Measurements from ENCODE around the gene KCNQ2. TPM values are rescaled to one million over a fixed set of nuclear protein-coding genes. Genes with fewer than 3 reads are reported as not detected.

KCNQ2 gene
- total and polyA plus RNA-seq, 7 donors, result 0.01 to 2.8 (median 0.15) TPM; not detected in 1

GRCh38 chr20:63364801-63365585 is 107.5 kb downstream of the KCNQ2 start:
- H3K9me3 ChIP-seq, result no peaks in the 10 kb centered on the region
- ATAC-seq, result peak in 2 of 4 donors; percentile 49 to 55
- 56 to 70% (median 65%) methylated on average over 15 to 20 of the region's 20 CpGs for WGBS, 3 donors
- H3K36me3 ChIP-seq (ENCODE audit: insufficient read depth in 1 of 2, low read depth in 1 of 2), result no peaks in the 10 kb centered on the region
- H3K27ac ChIP-seq, result no peak overlapping the region
- TF ChIP-seq, protein P1, sequence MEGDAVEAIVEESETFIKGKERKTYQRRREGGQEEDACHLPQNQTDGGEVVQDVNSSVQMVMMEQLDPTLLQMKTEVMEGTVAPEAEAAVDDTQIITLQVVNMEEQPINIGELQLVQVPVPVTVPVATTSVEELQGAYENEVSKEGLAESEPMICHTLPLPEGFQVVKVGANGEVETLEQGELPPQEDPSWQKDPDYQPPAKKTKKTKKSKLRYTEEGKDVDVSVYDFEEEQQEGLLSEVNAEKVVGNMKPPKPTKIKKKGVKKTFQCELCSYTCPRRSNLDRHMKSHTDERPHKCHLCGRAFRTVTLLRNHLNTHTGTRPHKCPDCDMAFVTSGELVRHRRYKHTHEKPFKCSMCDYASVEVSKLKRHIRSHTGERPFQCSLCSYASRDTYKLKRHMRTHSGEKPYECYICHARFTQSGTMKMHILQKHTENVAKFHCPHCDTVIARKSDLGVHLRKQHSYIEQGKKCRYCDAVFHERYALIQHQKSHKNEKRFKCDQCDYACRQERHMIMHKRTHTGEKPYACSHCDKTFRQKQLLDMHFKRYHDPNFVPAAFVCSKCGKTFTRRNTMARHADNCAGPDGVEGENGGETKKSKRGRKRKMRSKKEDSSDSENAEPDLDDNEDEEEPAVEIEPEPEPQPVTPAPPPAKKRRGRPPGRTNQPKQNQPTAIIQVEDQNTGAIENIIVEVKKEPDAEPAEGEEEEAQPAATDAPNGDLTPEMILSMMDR (IDR thresholded peaks at IDR 0.05), result no peak
- DNase-seq, result no peak
- intact Hi-C loops (cut with DNase I), result no loop called here
- H3K27me3 ChIP-seq (ENCODE audit: insufficient read depth in 3 of 3, low read length in 2 of 3), result peaks cover 0 to 60% (median 23%) of the 10 kb centered on the region in 3 donors
- no peaks in the 10 kb centered on the region for H3K4me1 ChIP-seq
- no peak overlapping the region for H3K4me3 ChIP-seq

- Histone ChIP-seq H3K4me1 (no peaks in the 10 kb centered on the region), H3K4me3 (no peak overlapping the region), H3K27me3 (ENCODE audit: insufficient read depth in 3 of 3, low read length in 2 of 3) (peaks cover 0 to 64% (median 30%) of the 10 kb centered on the region in 3 donors), H3K27ac (no peak overlapping the region), H3K36me3 (ENCODE audit: insufficient read depth in 1 of 2, low read depth in 1 of 2) (no peaks in the 10 kb centered on the region), H3K9me3 (no peaks in the 10 kb centered on the region)
- WGBS, 3 donors, result 62 to 73% (median 66%) methylated on average over 19 of the region's 19 CpGs
- intact Hi-C loops (cut with DNase I), result no loop called here
- no peak for DNase-seq
- ATAC-seq, result no peak
- TF ChIP-seq, protein P1 (IDR thresholded peaks at IDR 0.05), result no peak
These were observed 108.4 kb downstream of the KCNQ2 start for GRCh38 chr20:63363981-63364561.

GRCh38 chr20:63363013-63363957 is 109.2 kb downstream of the KCNQ2 start:
- TF ChIP-seq, protein P1 (IDR thresholded peaks at IDR 0.05), result no peak

DNA sequence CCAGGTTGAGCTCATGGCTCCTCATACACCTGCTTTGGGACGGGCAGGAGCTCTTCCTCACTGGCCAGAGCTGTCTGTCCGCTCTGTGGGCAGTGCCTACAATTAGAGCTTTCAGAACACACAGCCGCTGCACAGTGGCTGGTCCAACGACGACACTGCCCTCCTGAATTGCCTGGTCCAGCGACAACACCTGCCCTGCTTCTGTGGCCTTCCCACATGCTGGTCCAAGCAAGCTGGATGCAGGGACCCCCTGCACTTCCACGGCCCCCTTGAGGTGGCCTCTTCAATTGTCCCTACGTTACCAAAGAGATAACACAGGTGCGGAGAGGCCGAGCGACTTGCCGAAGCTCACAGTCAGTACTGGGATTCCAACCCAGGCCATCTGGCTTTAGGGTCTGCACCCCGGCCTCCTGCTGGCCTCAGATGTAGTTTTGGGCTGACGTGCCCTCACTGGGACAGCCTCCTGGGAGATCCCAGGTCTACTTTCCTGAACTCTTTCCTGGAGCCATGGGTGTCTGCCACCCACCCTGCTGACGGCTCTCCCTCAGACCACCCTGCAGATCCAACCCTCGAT is 109.9 kb downstream of the KCNQ2 start:
- TF ChIP-seq, protein P1 (IDR thresholded peaks at IDR 0.05), result no peak
- no peak for ATAC-seq
- 74 to 81% (median 77%) methylated on average over 16 of the region's 16 CpGs for WGBS, 3 donors
- no peaks in the 10 kb centered on the region for H3K4me1 ChIP-seq
- peaks cover 0 to 66% (median 31%) of the 10 kb centered on the region in 3 donors for H3K27me3 ChIP-seq (ENCODE audit: insufficient read depth in 3 of 3, low read length in 2 of 3)
- H3K4me3 ChIP-seq, result no peak overlapping the region
- no peaks in the 10 kb centered on the region for H3K36me3 ChIP-seq (ENCODE audit: insufficient read depth in 1 of 2, low read depth in 1 of 2)
- H3K9me3 ChIP-seq, result no peaks in the 10 kb centered on the region
- no peak overlapping the region for H3K27ac ChIP-seq
- DNase-seq, result no peak
- intact Hi-C loops (cut with DNase I), result no loop called here

More at GRCh38 chr20:63363013-63363957, 109.2 kb downstream of the KCNQ2 start:
- no peaks in the 10 kb centered on the region for H3K4me1 ChIP-seq
- intact Hi-C loops (cut with DNase I), result no loop called here
- no peak overlapping the region for H3K4me3 ChIP-seq
- H3K27me3 ChIP-seq (ENCODE audit: insufficient read depth in 3 of 3, low read length in 2 of 3), result peaks cover 0 to 68% (median 31%) of the 10 kb centered on the region in 3 donors
- no peaks in the 10 kb centered on the region for H3K9me3 ChIP-seq
- ATAC-seq (no peak), DNase-seq (no peak)
- H3K36me3 ChIP-seq (ENCODE audit: insufficient read depth in 1 of 2, low read depth in 1 of 2), result no peaks in the 10 kb centered on the region
- WGBS, 3 donors, result 58 to 69% (median 59%) methylated on average over 21 to 23 of the region's 23 CpGs
- no peak overlapping the region for H3K27ac ChIP-seq
